GM12878 (cell line): ENCODE measurements around the gene UROD.

Experiments
- CHD4 ChIP-seq: fragments of 200-600 bp; sonication (generic); IDR thresholded peaks from 2 replicates; pipeline ENCODE4 v1.6.1; 2016; ENCODE audit warnings: mild to moderate bottlenecking
- CREM ChIP-seq: IDR thresholded peaks from 2 replicates; pipeline ENCODE4 v1.6.1; 2014; ENCODE audit warnings: antibody characterized with exemption, low read depth
- IKZF2 ChIP-seq, 2 experiments: fragments of 450-650 bp; IDR thresholded peaks; 2 replicates each; pipeline ENCODE4 v1.6.1; 2017; ENCODE audit warnings: mild to moderate bottlenecking in 2 of 2, moderate library complexity in 2 of 2
- JUND ChIP-seq: IDR thresholded peaks from 2 replicates; pipeline ENCODE4 v1.6.1; 2012; ENCODE audit warnings: low read depth, mild to moderate bottlenecking, low read length, improper control_type of control experiment, moderate library complexity
- NFYB ChIP-seq: IDR thresholded peaks from 2 replicates; pipeline ENCODE4 v1.6.1; 2011; ENCODE audit warnings: low read depth, mild to moderate bottlenecking, low read length, improper control_type of control experiment, moderate library complexity; ENCODE audit not compliant: insufficient read depth
- SMC3 ChIP-seq: IDR thresholded peaks from 2 replicates; pipeline ENCODE4 v1.6.1; 2011; ENCODE audit warnings: low read length, improper control_type of control experiment, borderline replicate concordance
- SRF ChIP-seq, 2 experiments: IDR thresholded peaks; 2 replicates each; pipeline ENCODE4 v1.6.1; 2011; ENCODE audit warnings: low read depth in 2 of 2, low read length in 2 of 2, mild to moderate bottlenecking in 1 of 2, moderate library complexity in 1 of 2
- YY1 ChIP-seq: IDR thresholded peaks from 2 replicates; pipeline ENCODE4 v1.6.1; 2011; ENCODE audit warnings: low read depth, mild to moderate bottlenecking, low read length
- ZNF24 ChIP-seq: fragments of 450-650 bp; IDR thresholded peaks from 2 replicates; pipeline ENCODE4 v1.6.1; 2017; ENCODE audit warnings: antibody characterized with exemption, mild to moderate bottlenecking
- TF ChIP-seq, protein P1 (sequence below), 3 experiments: IDR thresholded peaks in 2 of 3; conservative IDR thresholded peaks in 1 of 3; 2 replicates each; pipeline ENCODE4 v1.5.1; 2011; ENCODE audit warnings: low read depth in 3 of 3, low read length in 3 of 3, mild to moderate bottlenecking in 3 of 3, control low read depth in 2 of 3, moderate library complexity in 2 of 3, inconsistent platforms in 1 of 3, mixed read lengths in 1 of 3; ENCODE audit not compliant: control insufficient read depth in 2 of 3, insufficient read depth in 1 of 3; ENCODE audit errors: extremely low read depth in 1 of 3
- TF ChIP-seq, protein P2 (sequence below): IDR thresholded peaks from 2 replicates; pipeline ENCODE4 v1.6.1; 2012; ENCODE audit warnings: low read depth, low read length, improper control_type of control experiment
- TF ChIP-seq, protein P3 (sequence below): IDR thresholded peaks from 2 replicates; pipeline ENCODE4 v1.6.1; 2011; ENCODE audit warnings: low read depth, mild to moderate bottlenecking, low read length, moderate library complexity, borderline replicate concordance; ENCODE audit errors: extremely low read depth

DNA sequence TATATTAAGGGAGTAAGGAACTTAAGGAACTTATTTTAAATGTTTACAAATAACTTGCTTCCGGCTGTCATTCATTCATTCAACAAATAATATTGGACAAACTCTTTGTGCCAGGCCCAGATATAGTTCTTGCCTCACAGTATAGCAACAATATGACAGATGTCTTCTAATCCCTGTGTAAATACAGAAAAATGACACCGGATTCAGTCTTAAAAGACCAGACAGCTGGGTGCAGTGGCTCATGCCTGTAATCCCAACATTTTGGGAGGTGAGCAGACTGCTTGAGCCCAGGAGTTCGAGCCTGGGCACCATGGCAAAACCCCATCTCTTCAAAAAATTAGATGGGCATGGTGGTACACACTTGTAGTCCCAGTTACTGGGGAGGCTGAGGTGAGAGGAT, 49.3 kb upstream of the UROD start:
- no peak for TF ChIP-seq YY1
- TF ChIP-seq ZNF24: no peak
- TF ChIP-seq, protein P1, sequence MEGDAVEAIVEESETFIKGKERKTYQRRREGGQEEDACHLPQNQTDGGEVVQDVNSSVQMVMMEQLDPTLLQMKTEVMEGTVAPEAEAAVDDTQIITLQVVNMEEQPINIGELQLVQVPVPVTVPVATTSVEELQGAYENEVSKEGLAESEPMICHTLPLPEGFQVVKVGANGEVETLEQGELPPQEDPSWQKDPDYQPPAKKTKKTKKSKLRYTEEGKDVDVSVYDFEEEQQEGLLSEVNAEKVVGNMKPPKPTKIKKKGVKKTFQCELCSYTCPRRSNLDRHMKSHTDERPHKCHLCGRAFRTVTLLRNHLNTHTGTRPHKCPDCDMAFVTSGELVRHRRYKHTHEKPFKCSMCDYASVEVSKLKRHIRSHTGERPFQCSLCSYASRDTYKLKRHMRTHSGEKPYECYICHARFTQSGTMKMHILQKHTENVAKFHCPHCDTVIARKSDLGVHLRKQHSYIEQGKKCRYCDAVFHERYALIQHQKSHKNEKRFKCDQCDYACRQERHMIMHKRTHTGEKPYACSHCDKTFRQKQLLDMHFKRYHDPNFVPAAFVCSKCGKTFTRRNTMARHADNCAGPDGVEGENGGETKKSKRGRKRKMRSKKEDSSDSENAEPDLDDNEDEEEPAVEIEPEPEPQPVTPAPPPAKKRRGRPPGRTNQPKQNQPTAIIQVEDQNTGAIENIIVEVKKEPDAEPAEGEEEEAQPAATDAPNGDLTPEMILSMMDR (IDR thresholded peaks at IDR 0.05 in 2 of 3, conservative IDR thresholded peaks at IDR 0.05 in 1 of 3; ENCODE audit: control insufficient read depth in 2 of 3, extremely low read depth in 1 of 3, insufficient read depth in 1 of 3, low read depth in 3 of 3, low read length in 3 of 3): no peak
- no peak for TF ChIP-seq IKZF2 (IDR thresholded peaks at IDR 0.05)
- TF ChIP-seq CHD4: no peak
- TF ChIP-seq CREM: no peak
- TF ChIP-seq, protein P2, sequence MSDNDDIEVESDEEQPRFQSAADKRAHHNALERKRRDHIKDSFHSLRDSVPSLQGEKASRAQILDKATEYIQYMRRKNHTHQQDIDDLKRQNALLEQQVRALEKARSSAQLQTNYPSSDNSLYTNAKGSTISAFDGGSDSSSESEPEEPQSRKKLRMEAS: no peak
- no peak for TF ChIP-seq SRF (IDR thresholded peaks at IDR 0.05; ENCODE audit: low read depth in 2 of 2, low read length in 2 of 2)
- no peak for TF ChIP-seq NFYB
- no peak for TF ChIP-seq SMC3
- TF ChIP-seq JUND: no peak
- TF ChIP-seq, protein P3, sequence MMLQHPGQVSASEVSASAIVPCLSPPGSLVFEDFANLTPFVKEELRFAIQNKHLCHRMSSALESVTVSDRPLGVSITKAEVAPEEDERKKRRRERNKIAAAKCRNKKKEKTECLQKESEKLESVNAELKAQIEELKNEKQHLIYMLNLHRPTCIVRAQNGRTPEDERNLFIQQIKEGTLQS: no peak
